Measurements from ENCODE around the gene KLF9. TPM values are rescaled to one million over a fixed set of nuclear protein-coding genes. Genes with fewer than 3 reads are reported as not detected.

The KLF9 gene
- total RNA-seq, 2 experiments from 2014 or later, result 23.7 to 24.5 TPM

DNA sequence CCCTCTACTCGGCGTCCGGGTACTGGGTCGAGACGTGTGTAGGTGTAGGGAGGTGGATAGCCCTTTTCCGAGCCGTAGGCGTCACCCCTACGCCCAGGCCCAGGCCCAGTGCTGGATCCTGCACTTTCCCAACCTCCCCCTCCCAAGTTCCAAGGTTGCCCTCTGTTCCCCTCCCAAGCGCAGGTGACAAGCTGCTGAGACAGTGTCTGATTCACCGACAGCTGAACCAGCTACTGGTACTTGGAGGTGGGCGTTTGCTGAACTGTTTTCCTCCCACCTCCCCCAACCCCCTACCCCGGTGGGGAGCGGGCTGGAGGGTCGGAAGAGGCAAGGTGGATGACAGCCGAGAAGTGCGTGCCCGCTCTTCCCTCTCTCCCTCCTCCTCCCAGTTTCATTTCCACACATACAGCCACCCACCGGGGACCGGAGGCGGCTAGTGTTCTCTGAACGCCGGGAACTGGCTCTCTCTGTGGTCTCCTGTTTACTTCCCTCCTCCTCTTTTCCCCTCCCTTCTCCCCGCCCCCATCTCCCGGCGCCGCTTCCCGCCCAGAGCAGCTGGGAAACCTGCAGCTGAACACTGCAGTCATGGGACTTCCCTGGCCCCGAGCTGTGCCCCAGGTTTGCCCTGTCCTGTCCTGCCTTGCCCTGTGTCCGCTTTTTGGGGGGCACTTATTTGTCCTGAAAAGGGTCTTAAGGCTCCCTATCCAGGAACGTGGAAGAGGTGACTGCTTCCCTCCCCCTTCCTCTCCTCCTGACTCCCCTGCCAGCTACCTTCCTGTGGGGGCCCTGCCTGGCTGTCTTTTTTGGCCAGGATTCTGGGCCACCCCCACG is 6.2 kb upstream of the KLF9 start:
- Mint-ChIP-seq H3K27me3 (no peaks in the 10 kb centered on the region), H3K27ac (peak overlapping the region; percentile 99), H3K4me3 (peak overlapping the region; percentile 92), H3K9me3 (no peaks in the 10 kb centered on the region), H3K4me1 (ENCODE audit: low read depth) (peaks cover 33% of the 10 kb centered on the region), H3K36me3 (no peaks in the 10 kb centered on the region)
- POLR2A ChIA-PET, result interaction anchor here (0.5 to 3.9 kb wide), 10 partner anchors 9 to 244 kb away, joined by 3 to 47 read pairs (median 9); partner anchors contain the start of gene SMC5
- CTCF ChIA-PET, result interaction anchor here (0.7 to 2.4 kb wide), 8 partner anchors 10 to 181 kb away, joined by 3 to 21 read pairs (median 3); no protein-coding TSS in a partner anchor
- intact Hi-C loops (cut with micrococcal nuclease), result loop anchor here (1.0 to 2.0 kb wide), 7 partner anchors 9 to 162 kb away; partner anchors contain the start of gene SMC5
- DNase-seq, result peak; percentile 81

DNA sequence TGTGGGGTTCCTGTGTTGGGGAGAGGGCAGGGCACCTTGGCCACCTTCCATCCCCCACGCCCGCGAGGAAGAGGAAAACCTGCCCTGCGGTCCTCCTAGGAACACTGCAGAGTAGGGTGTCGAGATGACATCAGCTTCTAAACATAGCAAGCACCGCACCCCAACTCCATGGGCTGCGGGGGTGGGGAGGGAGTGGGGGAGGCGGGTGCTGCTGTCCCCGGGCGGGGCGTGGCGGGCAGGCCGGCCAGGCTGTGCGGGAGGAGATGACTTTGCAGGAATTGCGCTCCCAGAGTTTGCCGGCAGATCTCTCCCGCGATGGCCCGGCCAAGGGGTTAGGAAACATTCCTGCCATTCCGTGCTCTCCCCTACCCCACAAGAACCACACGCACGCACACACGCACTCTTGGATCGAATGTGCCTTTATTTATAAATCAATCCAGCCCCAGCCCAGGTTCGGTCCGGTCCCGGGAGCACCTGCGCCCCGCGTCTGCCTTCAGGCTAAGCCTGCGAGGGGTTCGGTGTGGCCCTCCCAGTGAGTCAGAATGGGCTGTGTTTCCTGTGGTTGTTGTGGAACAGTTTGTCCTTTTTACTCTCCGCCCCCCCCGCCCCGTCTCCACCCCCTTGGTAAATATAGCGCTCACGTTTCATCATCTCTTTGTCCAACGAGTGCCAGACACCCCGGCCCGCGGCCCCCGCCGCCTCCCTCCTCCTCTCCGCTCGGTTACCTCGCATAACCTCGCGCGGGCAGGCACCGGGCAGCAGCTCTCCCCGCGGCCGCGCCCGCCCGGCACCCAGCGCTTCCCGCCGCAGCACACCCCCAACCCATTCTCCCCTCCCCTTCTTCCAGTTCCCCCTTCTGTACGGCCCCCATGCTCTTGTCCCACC is 5.3 kb upstream of the KLF9 start:
- Mint-ChIP-seq H3K36me3 (no peaks in the 10 kb centered on the region), H3K4me1 (ENCODE audit: low read depth) (peaks cover 38% of the 10 kb centered on the region), H3K9me3 (no peaks in the 10 kb centered on the region), H3K4me3 (peak overlapping the region; percentile 92), H3K27me3 (no peaks in the 10 kb centered on the region), H3K27ac (peak overlapping the region; percentile 99)
- DNase-seq, result peak; percentile 94
- ChIA-PET POLR2A (interaction anchor here (0.7 to 3.9 kb wide), 13 partner anchors 8 to 183 kb away, joined by 3 to 47 read pairs (median 6); partner anchors contain the start of gene SMC5), CTCF (interaction anchor here (0.6 to 2.4 kb wide), 4 partner anchors 9 to 183 kb away, joined by 3 to 21 read pairs (median 9); no protein-coding TSS in a partner anchor)
- intact Hi-C loops (cut with micrococcal nuclease), result loop anchor here (1.0 to 10.0 kb wide), 10 partner anchors 8 to 1945 kb away; partner anchors contain the start of genes ABHD17B, C9orf85, SMC5 and ZFAND5

DNA sequence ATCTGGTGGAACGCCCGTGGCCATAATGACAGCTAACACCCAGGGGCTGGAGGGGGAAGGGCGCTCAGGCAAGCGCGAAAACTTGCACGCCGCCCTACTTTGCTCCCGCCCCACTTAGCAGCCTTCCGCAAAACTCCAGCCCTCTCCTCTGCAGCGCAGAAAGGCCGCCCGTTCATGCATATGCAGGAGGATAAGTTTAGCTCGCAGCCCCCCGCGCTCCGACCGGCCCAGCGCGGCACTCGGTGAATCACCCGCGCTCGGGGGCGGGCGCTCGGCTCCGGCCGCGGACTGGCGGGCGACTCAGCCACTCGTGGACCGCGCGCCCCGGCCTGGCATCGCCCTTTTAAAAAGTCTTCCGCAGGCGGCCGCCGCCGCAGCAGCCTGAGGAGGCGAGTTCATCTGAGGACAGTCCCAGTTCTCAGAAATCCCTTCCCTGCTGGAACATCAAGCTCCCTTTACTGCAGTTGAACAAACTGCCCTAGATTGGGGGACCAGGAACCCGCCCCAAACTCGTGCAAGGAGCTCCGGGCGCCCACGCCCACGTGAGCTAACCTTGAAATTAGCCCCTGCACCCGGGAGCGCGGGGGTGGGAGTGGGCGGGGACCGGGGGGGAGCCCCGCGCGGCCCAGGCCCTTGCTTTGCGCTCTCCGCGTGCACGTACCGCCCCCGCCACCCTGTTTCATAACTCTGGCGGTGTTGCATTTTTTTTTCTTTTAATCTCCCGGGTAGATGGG is 4.5 kb upstream of the KLF9 start:
- Mint-ChIP-seq H3K36me3 (no peaks in the 10 kb centered on the region), H3K4me3 (peak overlapping the region; percentile 92), H3K9me3 (no peaks in the 10 kb centered on the region), H3K27me3 (no peaks in the 10 kb centered on the region), H3K27ac (peak overlapping the region; percentile 99), H3K4me1 (ENCODE audit: low read depth) (peaks cover 44% of the 10 kb centered on the region)
- CTCF ChIA-PET, result interaction anchor here (0.9 to 1.6 kb wide), 4 partner anchors 8 to 184 kb away, joined by 3 to 9 read pairs (median 8); no protein-coding TSS in a partner anchor
- intact Hi-C loops (cut with micrococcal nuclease), result loop anchor here (1.0 to 10.0 kb wide), 3 partner anchors 183 to 1946 kb away; partner anchors contain the start of genes ABHD17B, C9orf85 and ZFAND5
- POLR2A ChIA-PET, result interaction anchor here (1.0 to 3.9 kb wide), 11 partner anchors 7 to 1944 kb away, joined by 3 to 47 read pairs (median 5); no protein-coding TSS in a partner anchor
- peak; percentile 91 for DNase-seq

DNA sequence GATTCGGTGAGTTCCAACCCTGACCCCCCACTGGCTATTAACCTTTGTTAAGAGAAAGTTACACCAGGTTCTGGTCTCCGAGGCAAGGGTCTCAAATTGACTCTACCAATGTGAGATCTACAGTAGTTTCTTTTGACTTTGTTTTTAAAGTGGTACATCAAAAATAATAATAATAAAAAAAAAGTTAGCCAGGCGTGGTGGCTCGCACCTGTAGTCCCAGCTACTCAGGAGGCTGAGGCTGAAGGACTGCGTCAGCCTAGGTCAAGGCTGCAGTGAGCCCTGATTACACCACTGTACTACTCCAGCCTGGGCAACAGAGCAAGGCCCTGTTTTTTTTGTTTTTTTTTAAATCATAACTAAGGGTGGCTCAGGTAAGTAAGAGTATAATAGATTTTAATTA is 1.0 kb upstream of the KLF9 start:
- peaks cover 24% of the 10 kb centered on the region for H3K4me1 Mint-ChIP-seq (ENCODE audit: low read depth)
- no peak for DNase-seq
- no peak overlapping the region for H3K27ac Mint-ChIP-seq
- peaks cover 2% of the 10 kb centered on the region for H3K27me3 Mint-ChIP-seq
- no peak overlapping the region for H3K4me3 Mint-ChIP-seq
- H3K9me3 Mint-ChIP-seq, result no peaks in the 10 kb centered on the region
- POLR2A ChIA-PET, result no interaction called here
- CTCF ChIA-PET, result interaction anchor here (1.1 to 1.5 kb wide), 2 partner anchors 96 to 187 kb away, joined by 3 to 13 read pairs; no protein-coding TSS in a partner anchor
- peaks cover 15% of the 10 kb centered on the region for H3K36me3 Mint-ChIP-seq
- intact Hi-C loops (cut with micrococcal nuclease), result loop anchor here (10.0 kb wide), 1 partner anchor 1949 kb away; the partner anchor contains the start of gene ZFAND5

DNA sequence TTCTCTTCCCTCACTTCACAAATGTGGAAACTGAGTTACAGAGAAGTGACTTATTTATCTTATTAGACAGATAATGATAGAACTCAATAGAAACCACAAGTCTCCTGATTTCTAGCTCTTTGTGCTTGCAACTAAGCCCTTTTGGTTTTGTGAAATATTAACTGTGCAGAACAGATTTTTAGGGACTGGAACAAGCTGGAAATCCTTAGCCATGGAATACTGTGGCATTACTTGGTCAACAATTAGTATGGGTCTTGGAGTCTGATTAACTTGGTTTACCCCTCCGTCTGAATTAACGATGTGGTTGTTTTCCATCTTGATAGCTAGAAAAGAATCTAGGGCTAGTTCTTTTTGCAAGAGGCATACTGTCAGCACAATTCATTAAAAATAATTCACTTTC is 584 bp upstream of the KLF9 start:
- Mint-ChIP-seq H3K9me3 (no peaks in the 10 kb centered on the region), H3K36me3 (peaks cover 15% of the 10 kb centered on the region), H3K27ac (peak overlapping the region; percentile 100), H3K4me3 (peak overlapping the region; percentile 97), H3K4me1 (ENCODE audit: low read depth) (peaks cover 28% of the 10 kb centered on the region), H3K27me3 (peaks cover 2% of the 10 kb centered on the region)
- intact Hi-C loops (cut with micrococcal nuclease), result loop anchor here (10.0 kb wide), 1 partner anchor 1950 kb away; the partner anchor contains the start of gene ZFAND5
- CTCF ChIA-PET, result interaction anchor here (1.1 to 1.5 kb wide), 2 partner anchors 96 to 187 kb away, joined by 3 to 13 read pairs; no protein-coding TSS in a partner anchor
- no peak for DNase-seq
- POLR2A ChIA-PET, result interaction anchor here (1.3 kb wide), 4 partner anchors 10 to 152 kb away, joined by 3 to 7 read pairs (median 4); no protein-coding TSS in a partner anchor

DNA sequence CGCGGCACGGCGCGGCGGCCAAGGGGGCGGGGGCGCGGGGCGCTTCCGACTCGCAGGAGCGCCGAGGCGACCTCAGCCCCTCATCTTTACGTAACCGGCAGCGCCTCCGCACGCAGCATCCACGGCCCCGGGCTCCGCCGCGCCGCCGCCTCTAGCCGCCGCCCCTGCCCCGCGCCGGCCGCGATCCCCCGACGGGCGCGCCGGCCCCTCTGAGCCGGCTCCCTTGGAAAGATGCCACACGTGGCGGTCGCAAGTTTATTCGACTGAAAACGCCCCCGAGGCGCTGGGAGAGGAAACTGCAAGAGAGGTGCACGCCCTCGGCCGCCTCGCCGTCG is 1.0 kb downstream of the KLF9 start:
- intact Hi-C loops (cut with micrococcal nuclease), result loop anchor here (2.0 to 10.0 kb wide), 6 partner anchors 15 to 1951 kb away; partner anchors contain the start of genes CEMIP2 and ZFAND5
- Mint-ChIP-seq H3K27me3 (peaks cover 2% of the 10 kb centered on the region), H3K4me3 (peak overlapping the region; percentile 97), H3K4me1 (ENCODE audit: low read depth) (peaks cover 36% of the 10 kb centered on the region), H3K9me3 (no peaks in the 10 kb centered on the region), H3K27ac (peak overlapping the region; percentile 100), H3K36me3 (peaks cover 19% of the 10 kb centered on the region)
- no peak for DNase-seq
- ChIA-PET CTCF (no interaction called here), POLR2A (interaction anchor here (3.6 to 3.7 kb wide), 2 partner anchors 7 to 151 kb away, joined by 21 to 47 read pairs; no protein-coding TSS in a partner anchor)

DNA sequence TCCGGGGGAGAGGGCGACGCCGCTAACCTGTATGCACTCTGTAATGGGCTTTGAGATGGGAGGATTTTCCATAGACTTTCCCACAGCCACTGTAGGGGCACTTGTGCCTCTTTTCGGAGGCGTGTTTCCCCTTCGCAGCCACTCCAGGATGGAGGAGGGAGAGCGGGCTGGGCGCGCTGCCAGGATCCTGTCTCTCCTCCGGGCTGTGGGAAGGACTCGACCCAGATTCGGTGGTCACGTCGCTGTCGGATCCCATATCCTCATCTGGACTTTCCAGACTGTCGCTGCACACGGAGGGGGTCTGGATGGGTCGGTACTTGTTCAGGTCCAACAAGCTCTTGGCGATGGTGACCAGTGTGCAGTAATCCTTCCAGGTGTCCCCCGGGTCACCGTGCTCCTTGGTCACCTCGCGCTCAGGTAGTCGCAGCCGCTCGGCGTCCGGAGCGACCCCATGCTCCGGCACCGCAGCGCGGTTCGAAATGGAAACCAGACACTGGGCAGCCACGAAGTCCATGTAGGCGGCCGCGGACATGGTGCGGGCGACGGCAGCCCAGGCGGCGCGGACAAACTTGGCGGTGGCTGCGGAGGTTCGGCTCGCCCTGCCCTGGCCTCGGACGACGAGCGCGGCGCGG is 1.5 kb downstream of the KLF9 start:
- intact Hi-C loops (cut with micrococcal nuclease), result loop anchor here (2.0 to 10.0 kb wide), 6 partner anchors 14 to 1952 kb away; partner anchors contain the start of genes CEMIP2 and ZFAND5
- no peaks in the 10 kb centered on the region for H3K9me3 Mint-ChIP-seq
- POLR2A ChIA-PET, result interaction anchor here (1.2 to 3.7 kb wide), 4 partner anchors 7 to 151 kb away, joined by 3 to 47 read pairs (median 12); no protein-coding TSS in a partner anchor
- CTCF ChIA-PET, result interaction anchor here (0.5 to 1.6 kb wide), 2 partner anchors 54 to 190 kb away, joined by 3 read pairs; no protein-coding TSS in a partner anchor
- peaks cover 19% of the 10 kb centered on the region for H3K36me3 Mint-ChIP-seq
- H3K27ac Mint-ChIP-seq, result peak overlapping the region; percentile 100
- DNase-seq, result peak; percentile 54
- peaks cover 2% of the 10 kb centered on the region for H3K27me3 Mint-ChIP-seq
- peak overlapping the region; percentile 97 for H3K4me3 Mint-ChIP-seq
- peaks cover 37% of the 10 kb centered on the region for H3K4me1 Mint-ChIP-seq (ENCODE audit: low read depth)

DNA sequence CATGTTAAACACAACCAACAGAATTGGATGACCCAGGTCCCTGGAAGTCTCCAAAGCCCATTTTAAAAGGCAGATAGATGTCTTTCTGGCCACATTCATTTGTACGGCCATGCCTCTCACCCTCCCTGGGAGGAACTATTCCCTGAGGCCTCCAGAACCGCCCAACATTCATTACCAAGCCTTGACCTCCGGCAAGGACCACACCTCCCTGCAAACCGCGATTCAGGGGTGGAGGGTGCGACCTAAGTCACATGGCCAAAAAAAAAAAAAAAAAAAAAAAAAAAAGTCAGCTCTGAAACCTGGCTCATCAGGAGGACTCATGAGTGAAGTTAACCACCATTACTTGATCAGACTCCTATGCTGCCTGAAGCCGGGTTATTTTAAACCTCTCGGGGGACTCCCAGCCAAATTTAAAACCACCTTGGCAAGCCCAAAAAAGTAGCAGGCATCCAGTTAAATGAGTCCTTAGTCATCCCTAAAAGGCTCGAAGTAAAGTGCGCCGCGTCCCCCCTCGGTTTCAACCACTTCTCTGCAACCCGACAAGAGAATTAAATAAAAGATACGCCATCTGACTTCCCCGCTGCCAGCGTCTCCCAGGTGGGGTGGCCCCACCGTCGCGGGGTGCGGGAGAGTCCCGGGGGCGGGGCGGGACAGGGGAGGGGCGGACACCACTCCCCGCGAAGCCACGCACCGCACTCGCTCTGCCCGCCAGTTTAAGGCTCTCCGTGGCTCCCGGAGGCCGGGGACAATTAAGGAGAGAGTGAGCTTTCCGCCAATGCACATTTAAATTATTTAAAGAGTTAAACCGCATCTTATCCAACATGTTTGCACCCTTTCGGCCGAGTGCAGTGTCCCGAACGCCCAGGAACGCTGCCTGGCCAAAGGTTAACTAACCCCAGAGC is 2.3 kb downstream of the KLF9 start:
- DNase-seq, result peak; percentile 84
- intact Hi-C loops (cut with micrococcal nuclease), result loop anchor here (1.0 to 10.0 kb wide), 10 partner anchors 8 to 1953 kb away; partner anchors contain the start of genes CEMIP2, SMC5 and ZFAND5
- CTCF ChIA-PET, result interaction anchor here (0.5 to 1.6 kb wide), 2 partner anchors 55 to 190 kb away, joined by 3 read pairs; no protein-coding TSS in a partner anchor
- Mint-ChIP-seq H3K9me3 (no peaks in the 10 kb centered on the region), H3K4me3 (peak overlapping the region; percentile 97), H3K4me1 (ENCODE audit: low read depth) (peaks cover 44% of the 10 kb centered on the region), H3K27ac (peak overlapping the region; percentile 100), H3K27me3 (peaks cover 2% of the 10 kb centered on the region), H3K36me3 (peaks cover 19% of the 10 kb centered on the region)
- POLR2A ChIA-PET, result interaction anchor here (0.6 to 3.7 kb wide), 6 partner anchors 8 to 959 kb away, joined by 3 to 47 read pairs (median 4); no protein-coding TSS in a partner anchor

All from activated CD4-positive, alpha-beta memory T cell treated with anti-CD3 and anti-CD28 coated beads for 36 hours (primary cell).